ENCODE results near the gene PICK1.

Gene PICK1

GRCh38 chr22:38029901-38030300, 27.3 kb upstream of the PICK1 start:
- Histone ChIP-seq H3K4me3 (ENCODE audit: low read depth, low read length) (no peak overlapping the region), H3K27ac (no peak overlapping the region), H3K27me3 (ENCODE audit: insufficient read depth, low read depth, severe bottlenecking) (no peaks in the 10 kb centered on the region), H3K36me3 (no peaks in the 10 kb centered on the region), H3K9me3 (ENCODE audit: severe bottlenecking) (no peaks in the 10 kb centered on the region)
- no peak for DNase-seq
- no peak for TF ChIP-seq CTCF (IDR thresholded peaks at IDR 0.05; ENCODE audit: low read depth, low read length)

- no peak; the same call in 1 of the 2 replicates for TF ChIP-seq CTCF (IDR thresholded peaks at IDR 0.05; ENCODE audit: low read depth, low read length)
- DNase-seq: peak; percentile 58
- no peaks in the 10 kb centered on the region for H3K9me3 ChIP-seq (ENCODE audit: severe bottlenecking)
- H3K27ac ChIP-seq: no peak overlapping the region
- H3K4me3 ChIP-seq (ENCODE audit: low read depth, low read length): no peak overlapping the region
- no peaks in the 10 kb centered on the region for H3K36me3 ChIP-seq
- no peaks in the 10 kb centered on the region for H3K27me3 ChIP-seq (ENCODE audit: insufficient read depth, low read depth, severe bottlenecking)
Measured at GRCh38 chr22:38030311-38031133, 26.7 kb upstream of the PICK1 start.

GRCh38 chr22:38031491-38031890, 25.7 kb upstream of the PICK1 start:
- Histone ChIP-seq H3K4me3 (ENCODE audit: low read depth, low read length) (no peak overlapping the region), H3K9me3 (ENCODE audit: severe bottlenecking) (no peaks in the 10 kb centered on the region), H3K27ac (no peak overlapping the region), H3K36me3 (no peaks in the 10 kb centered on the region), H3K27me3 (ENCODE audit: insufficient read depth, low read depth, severe bottlenecking) (no peaks in the 10 kb centered on the region)
- TF ChIP-seq CTCF (IDR thresholded peaks at IDR 0.05; ENCODE audit: low read depth, low read length): no peak
- DNase-seq: no peak

GRCh38 chr22:38032681-38033521, 24.3 kb upstream of the PICK1 start:
- no peaks in the 10 kb centered on the region for H3K27me3 ChIP-seq (ENCODE audit: insufficient read depth, low read depth, severe bottlenecking)
- DNase-seq: no peak
- no peaks in the 10 kb centered on the region for H3K9me3 ChIP-seq (ENCODE audit: severe bottlenecking)
- H3K36me3 ChIP-seq: no peaks in the 10 kb centered on the region
- TF ChIP-seq CTCF (IDR thresholded peaks at IDR 0.05; ENCODE audit: low read depth, low read length): no peak
- H3K4me3 ChIP-seq (ENCODE audit: low read depth, low read length): no peak overlapping the region
- 0 out of 2 replicates have a peak overlapping the region, but pooled peaks have one; percentile 64 for H3K27ac ChIP-seq

- no peaks in the 10 kb centered on the region for H3K9me3 ChIP-seq (ENCODE audit: severe bottlenecking)
Measured at GRCh38 chr22:38033522-38034277, 23.5 kb upstream of the PICK1 start.

More at GRCh38 chr22:38033522-38034277, 23.5 kb upstream of the PICK1 start:
- no peaks in the 10 kb centered on the region for H3K27me3 ChIP-seq (ENCODE audit: insufficient read depth, low read depth, severe bottlenecking)
- no peak for TF ChIP-seq CTCF (IDR thresholded peaks at IDR 0.05; ENCODE audit: low read depth, low read length)
- H3K4me3 ChIP-seq (ENCODE audit: low read depth, low read length): no peak overlapping the region
- DNase-seq: no peak
- H3K27ac ChIP-seq: peak overlapping the region; percentile 64
- no peaks in the 10 kb centered on the region for H3K36me3 ChIP-seq

Measured in WERI-Rb-1 (cell line).